Measurements from ENCODE around the gene PARL. TPM values are rescaled to one million over a fixed set of nuclear protein-coding genes. Genes with fewer than 3 reads are reported as not detected.

Gene PARL
- total RNA-seq, 1 experiment from 2014 or later: 69.7 TPM

MicroRNAs within 50 kb of the gene (microRNA counts, 767-probe panel; counts per million panel counts)
- not detected for microRNA hsa-miR-4448

Small RNAs within 50 kb of the gene (microRNA-seq; reads per million reads assigned to microRNA genes)
- gene MIR4448 (ENCODE audit: borderline number of aligned reads): not detected

Other genes with a start within 250 kb of the PARL start
- gene KLHL24, start 249.3 kb downstream of the PARL start, total RNA-seq (2021; ENCODE audit: unreplicated experiment): 21.0 TPM
- 38.6 TPM for gene YEATS2, start 187.1 kb downstream of the PARL start, total RNA-seq (2021; ENCODE audit: unreplicated experiment)
- 5.3 TPM for gene MAP6D1, start 59.3 kb downstream of the PARL start, total RNA-seq (2021; ENCODE audit: unreplicated experiment)
- gene ABCC5, start 133.0 kb upstream of the PARL start, total RNA-seq (2021; ENCODE audit: unreplicated experiment): 16.9 TPM
- gene HTR3D, start 146.9 kb upstream of the PARL start, total RNA-seq (2021; ENCODE audit: unreplicated experiment): not detected
- not detected for gene HTR3C, start 168.2 kb upstream of the PARL start, total RNA-seq (2021; ENCODE audit: unreplicated experiment)
- gene HTR3E, start 212.2 kb upstream of the PARL start, total RNA-seq (2021; ENCODE audit: unreplicated experiment): not detected

Data from HCT116 (cell line).